Measurements from ENCODE around the gene SFT2D2. TPM values are rescaled to one million over a fixed set of nuclear protein-coding genes. Genes with fewer than 3 reads are reported as not detected.

Gene SFT2D2
- polyA plus RNA-seq, 1 of the 3 experiments (the other 2 are of a cell fraction): 9.3 TPM

DNA sequence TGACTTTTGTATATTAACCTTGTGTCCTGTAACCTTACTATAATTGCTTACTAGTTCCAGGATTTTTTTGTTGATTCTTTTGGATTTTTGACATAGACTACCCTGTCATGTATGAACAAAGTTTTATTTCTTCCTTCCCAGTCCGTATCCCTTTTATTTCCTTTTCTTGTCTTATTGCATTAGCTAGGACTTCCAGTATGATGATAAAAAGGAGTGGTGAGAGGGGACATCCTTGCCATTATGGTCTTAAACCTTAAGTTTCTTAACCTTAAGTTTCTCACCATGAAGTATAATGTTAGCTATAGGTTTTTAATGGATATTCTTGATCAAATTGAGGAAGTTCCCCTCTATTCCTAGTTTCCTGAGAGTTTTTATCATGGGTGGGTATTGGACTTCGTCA is 30.4 kb downstream of the SFT2D2 start:
- Histone ChIP-seq H3K9me2 (no peaks in the 10 kb centered on the region), H3K27ac (ENCODE audit: low read depth in 2 of 2, low read length in 1 of 2) (no peak overlapping the region), H3K27me3 (ENCODE audit: insufficient read depth) (no peaks in the 10 kb centered on the region), H3K79me2 (ENCODE audit: insufficient read depth) (peaks cover 56% of the 10 kb centered on the region), H3K4me3 (ENCODE audit: low read depth in 2 of 2, low read length in 1 of 2) (no peak overlapping the region), H3K4me2 (no peak overlapping the region), H3F3A (replicated peaks; ENCODE audit: insufficient read depth) (peaks cover 7% of the 10 kb centered on the region), H3K36me3 (replicated peaks in 1 of 2; ENCODE audit: control insufficient read depth in 1 of 2, insufficient read depth in 2 of 2, low read length in 1 of 2) (peaks cover 32 to 40% of the 10 kb centered on the region in 2 experiments), H4K20me1 (ENCODE audit: insufficient read depth) (no peaks in the 10 kb centered on the region), H3K9ac (no peak overlapping the region), H2AFZ (ENCODE audit: low read depth) (no peak overlapping the region), H3K4me1 (ENCODE audit: control insufficient read depth in 1 of 2, insufficient read depth in 2 of 2, low read depth in 1 of 2, low read length in 1 of 2) (peaks cover 0 to 9% of the 10 kb centered on the region in 2 experiments; a peak in 2 of 4 replicates), H3K9me3 (0 out of 2 replicates have a peak, but pooled peaks cover 19% of the 10 kb centered on the region)
- WGBS (ENCODE audit: low lambda C conversion rate): 89% methylated on average over 2 of the region's 2 CpGs
- no peak for DNase-seq
- TF ChIP-seq MXI1 (IDR thresholded peaks at IDR 0.05; ENCODE audit: low read depth, low read length): no peak
- TF ChIP-seq TAF1 (IDR thresholded peaks at IDR 0.05; ENCODE audit: borderline replicate concordance, low read depth, low read length): no peak
- TF ChIP-seq RCOR1 (IDR thresholded peaks at IDR 0.05; ENCODE audit: low read length): no peak
- POLR2A ChIA-PET: no interaction called here
- CTCF ChIA-PET: interaction anchor here (1.4 kb wide), 1 partner anchor 21 kb away, joined by 3 read pairs; no protein-coding TSS in a partner anchor

GRCh38 chr1:168257397-168257796 is 31.6 kb downstream of the SFT2D2 start:
- H3K4me3 ChIP-seq (ENCODE audit: low read depth in 2 of 2, low read length in 1 of 2): no peak overlapping the region
- no peak overlapping the region for H3K27ac ChIP-seq (ENCODE audit: low read depth in 2 of 2, low read length in 1 of 2)
- ChIA-PET POLR2A (no interaction called here), CTCF (no interaction called here)
- TF ChIP-seq, protein P1, sequence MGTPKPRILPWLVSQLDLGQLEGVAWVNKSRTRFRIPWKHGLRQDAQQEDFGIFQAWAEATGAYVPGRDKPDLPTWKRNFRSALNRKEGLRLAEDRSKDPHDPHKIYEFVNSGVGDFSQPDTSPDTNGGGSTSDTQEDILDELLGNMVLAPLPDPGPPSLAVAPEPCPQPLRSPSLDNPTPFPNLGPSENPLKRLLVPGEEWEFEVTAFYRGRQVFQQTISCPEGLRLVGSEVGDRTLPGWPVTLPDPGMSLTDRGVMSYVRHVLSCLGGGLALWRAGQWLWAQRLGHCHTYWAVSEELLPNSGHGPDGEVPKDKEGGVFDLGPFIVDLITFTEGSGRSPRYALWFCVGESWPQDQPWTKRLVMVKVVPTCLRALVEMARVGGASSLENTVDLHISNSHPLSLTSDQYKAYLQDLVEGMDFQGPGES (IDR thresholded peaks at IDR 0.05; ENCODE audit: low read depth, low read length): no peak
- TF ChIP-seq, protein P2, sequence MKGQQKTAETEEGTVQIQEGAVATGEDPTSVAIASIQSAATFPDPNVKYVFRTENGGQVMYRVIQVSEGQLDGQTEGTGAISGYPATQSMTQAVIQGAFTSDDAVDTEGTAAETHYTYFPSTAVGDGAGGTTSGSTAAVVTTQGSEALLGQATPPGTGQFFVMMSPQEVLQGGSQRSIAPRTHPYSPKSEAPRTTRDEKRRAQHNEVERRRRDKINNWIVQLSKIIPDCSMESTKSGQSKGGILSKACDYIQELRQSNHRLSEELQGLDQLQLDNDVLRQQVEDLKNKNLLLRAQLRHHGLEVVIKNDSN (IDR thresholded peaks at IDR 0.05; ENCODE audit: borderline replicate concordance, low read depth): no peak
- TF ChIP-seq SMC3 (IDR thresholded peaks at IDR 0.05; ENCODE audit: low read depth, low read length): no peak
- TF ChIP-seq, protein P3, sequence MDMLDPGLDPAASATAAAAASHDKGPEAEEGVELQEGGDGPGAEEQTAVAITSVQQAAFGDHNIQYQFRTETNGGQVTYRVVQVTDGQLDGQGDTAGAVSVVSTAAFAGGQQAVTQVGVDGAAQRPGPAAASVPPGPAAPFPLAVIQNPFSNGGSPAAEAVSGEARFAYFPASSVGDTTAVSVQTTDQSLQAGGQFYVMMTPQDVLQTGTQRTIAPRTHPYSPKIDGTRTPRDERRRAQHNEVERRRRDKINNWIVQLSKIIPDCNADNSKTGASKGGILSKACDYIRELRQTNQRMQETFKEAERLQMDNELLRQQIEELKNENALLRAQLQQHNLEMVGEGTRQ (IDR thresholded peaks at IDR 0.05; ENCODE audit: borderline replicate concordance, low read depth, low read length): no peak
- TF ChIP-seq POLR2AphosphoS5 (IDR thresholded peaks at IDR 0.05; ENCODE audit: low read depth, low read length): no peak
- no peak for TF ChIP-seq GABPA (IDR thresholded peaks at IDR 0.05; ENCODE audit: low read depth)
- TF ChIP-seq, protein P4, sequence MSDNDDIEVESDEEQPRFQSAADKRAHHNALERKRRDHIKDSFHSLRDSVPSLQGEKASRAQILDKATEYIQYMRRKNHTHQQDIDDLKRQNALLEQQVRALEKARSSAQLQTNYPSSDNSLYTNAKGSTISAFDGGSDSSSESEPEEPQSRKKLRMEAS (IDR thresholded peaks at IDR 0.05; ENCODE audit: low read depth): no peak
- no peak for TF ChIP-seq RFX5 (IDR thresholded peaks at IDR 0.05; ENCODE audit: low read length)
- no peak for TF ChIP-seq CTCF (IDR thresholded peaks at IDR 0.05)
- no peak for TF ChIP-seq FOXJ3 (CRISPR knock-in tag; IDR thresholded peaks at IDR 0.05)
- no peak for TF ChIP-seq SIN3A (IDR thresholded peaks at IDR 0.05; ENCODE audit: borderline replicate concordance, low read depth, low read length)
- no peak for TF ChIP-seq CHD2 (IDR thresholded peaks at IDR 0.05; ENCODE audit: low read length, partially characterized antibody)
- no peak for TF ChIP-seq MXI1 (IDR thresholded peaks at IDR 0.05; ENCODE audit: low read depth, low read length)
- TF ChIP-seq RAD21 (IDR thresholded peaks at IDR 0.05; ENCODE audit: low read length): no peak
- TF ChIP-seq GATA2 (CRISPR knock-in tag; IDR thresholded peaks at IDR 0.05): no peak
- TF ChIP-seq TAF1 (IDR thresholded peaks at IDR 0.05; ENCODE audit: borderline replicate concordance, low read depth, low read length): no peak
- no peak for TF ChIP-seq RXRA (IDR thresholded peaks at IDR 0.05; ENCODE audit: borderline replicate concordance, low read depth)
- TF ChIP-seq NFIC (IDR thresholded peaks at IDR 0.05; ENCODE audit: borderline replicate concordance): no peak
- no peak for TF ChIP-seq EP300 (IDR thresholded peaks at IDR 0.05; ENCODE audit: borderline replicate concordance in 1 of 2, low read depth in 1 of 2, low read length in 1 of 2)
- TF ChIP-seq NRF1 (IDR thresholded peaks at IDR 0.05; ENCODE audit: low read depth, low read length): no peak
- H3K36me3 ChIP-seq (replicated peaks in 1 of 2; ENCODE audit: control insufficient read depth in 1 of 2, insufficient read depth in 2 of 2, low read length in 1 of 2): peaks cover 19 to 34% of the 10 kb centered on the region in 2 experiments
- no peaks in the 10 kb centered on the region for H3K9me2 ChIP-seq
- H3K27me3 ChIP-seq (ENCODE audit: insufficient read depth): no peaks in the 10 kb centered on the region
- 66% methylated on average over 2 of the region's 2 CpGs for WGBS (ENCODE audit: low lambda C conversion rate)
- peaks cover 13% of the 10 kb centered on the region for H3F3A ChIP-seq (replicated peaks; ENCODE audit: insufficient read depth)
- no peaks in the 10 kb centered on the region for H4K20me1 ChIP-seq (ENCODE audit: insufficient read depth)
- no peak overlapping the region for H3K9ac ChIP-seq
- H3K4me2 ChIP-seq: no peak overlapping the region
- peaks cover 49% of the 10 kb centered on the region; the same call in 1 of the 2 replicates for H3K79me2 ChIP-seq (ENCODE audit: insufficient read depth)
- H2AFZ ChIP-seq (ENCODE audit: low read depth): no peak overlapping the region
- no peak for DNase-seq
- peaks cover 4 to 16% of the 10 kb centered on the region in 2 experiments; a peak in 2 of 4 replicates for H3K4me1 ChIP-seq (ENCODE audit: control insufficient read depth in 1 of 2, insufficient read depth in 2 of 2, low read depth in 1 of 2, low read length in 1 of 2)
- H3K9me3 ChIP-seq: 0 out of 2 replicates have a peak, but pooled peaks cover 19% of the 10 kb centered on the region
